ENCODE data around the gene CPPED1. TPM values are rescaled to one million over a fixed set of nuclear protein-coding genes. Genes with fewer than 3 reads are reported as not detected.

The CPPED1 gene
- total RNA-seq, 1 experiment from 2014 or later = 7.9 TPM

DNA sequence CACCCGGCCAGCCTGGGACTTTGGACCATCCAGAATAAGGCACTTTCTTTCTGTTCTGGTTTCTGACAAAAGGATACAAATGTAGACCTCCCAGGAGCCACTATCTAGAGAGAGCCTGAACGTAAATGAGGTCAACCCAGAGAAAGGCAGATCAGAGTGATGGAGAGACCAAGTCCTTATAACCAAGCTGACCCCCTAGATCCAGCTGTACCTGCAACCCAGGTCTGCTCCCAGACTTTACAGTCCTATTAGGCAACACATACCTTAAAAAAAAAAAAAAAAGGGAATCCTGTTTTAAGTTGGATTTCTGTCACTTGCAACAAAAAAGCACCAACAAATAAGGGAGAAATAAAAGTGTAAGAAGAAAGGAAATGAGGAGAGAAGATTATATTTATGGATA is 23.2 kb downstream of the CPPED1 start:
- H3K27me3 Mint-ChIP-seq (ENCODE audit: low read depth) = no peaks in the 10 kb centered on the region
- H3K4me1 Mint-ChIP-seq = no peaks in the 10 kb centered on the region
- no peak overlapping the region for H3K27ac ChIP-seq (ENCODE audit: insufficient read length, low read depth, low read length)
- H2BK5ac ChIP-seq (ENCODE audit: insufficient read length, low read length) = no peak overlapping the region
- H3K79me2 ChIP-seq (ENCODE audit: insufficient read depth, low read length) = no peaks in the 10 kb centered on the region
- no peak overlapping the region for H2BK12ac ChIP-seq (ENCODE audit: insufficient read length, low read depth, low read length)
- H4K20me1 ChIP-seq (ENCODE audit: control insufficient read depth, insufficient read depth, insufficient read length) = no peaks in the 10 kb centered on the region
- no peaks in the 10 kb centered on the region for H3K4me1 ChIP-seq (ENCODE audit: insufficient read depth, low read length)
- H3K4me3 Mint-ChIP-seq = no peak overlapping the region
- DNase-seq = no peak
- H2BK20ac ChIP-seq (ENCODE audit: low read depth, low read length, poor library complexity, severe bottlenecking) = no peak overlapping the region
- no peak overlapping the region for H3K14ac ChIP-seq (ENCODE audit: insufficient read depth, low read length)
- H3K36me3 Mint-ChIP-seq (ENCODE audit: insufficient read depth in 1 of 3, low read depth in 3 of 3) = peaks cover 5 to 22% (median 12%) of the 10 kb centered on the region in 3 experiments; a peak in 5 of 7 replicates
- no CpG with 5 or more reads among the region's 2 CpGs for WGBS (ENCODE audit: extremely low coverage, insufficient read length, low lambda C conversion rate)
- H3K9ac ChIP-seq (ENCODE audit: extremely low read depth, insufficient read length, low read length) = no peak overlapping the region
- no peak overlapping the region for H2BK15ac ChIP-seq (ENCODE audit: low read depth, low read length)
- no peak overlapping the region for H3K56ac ChIP-seq (ENCODE audit: insufficient read length, low read depth, low read length)
- no peaks in the 10 kb centered on the region for H3K9me3 ChIP-seq (ENCODE audit: control insufficient read depth, low read depth, low read length)
- H3K4ac ChIP-seq (ENCODE audit: low read depth, low read length) = no peak overlapping the region
- no peaks in the 10 kb centered on the region for H3K79me1 ChIP-seq (ENCODE audit: insufficient read depth, low read depth, low read length, poor library complexity, severe bottlenecking)
- no peak overlapping the region for H3K27ac Mint-ChIP-seq
- H3T11ph ChIP-seq (ENCODE audit: low read length) = no peak overlapping the region
- H2BK120ac ChIP-seq (ENCODE audit: low read depth, low read length, poor library complexity, severe bottlenecking) = no peak overlapping the region
- no peak overlapping the region for H3K4me2 ChIP-seq (ENCODE audit: insufficient read depth, insufficient read length, low read length)
- no peak overlapping the region for H4K91ac ChIP-seq (ENCODE audit: insufficient read length, low read depth, low read length)
- H2AFZ ChIP-seq (ENCODE audit: low read length) = no peak overlapping the region
- no peaks in the 10 kb centered on the region; a peak in 3 of 5 replicates for H3K9me3 Mint-ChIP-seq
- H2AK5ac ChIP-seq (ENCODE audit: insufficient read length, low read length) = no peak overlapping the region
- no peaks in the 10 kb centered on the region for H3K23me2 ChIP-seq (ENCODE audit: insufficient read length, low read depth, low read length, poor library complexity, severe bottlenecking)
- no peak overlapping the region for H4K5ac ChIP-seq (ENCODE audit: insufficient read length, low read depth, low read length)
- no peaks in the 10 kb centered on the region for H3K27me3 ChIP-seq (ENCODE audit: insufficient read depth, low read length)
- no peak overlapping the region for H3K18ac ChIP-seq (ENCODE audit: insufficient read length, low read depth, low read length)
- H4K8ac ChIP-seq (replicated peaks; ENCODE audit: insufficient read length, low read depth, low read length) = no peak overlapping the region
- TF ChIP-seq, protein P1, sequence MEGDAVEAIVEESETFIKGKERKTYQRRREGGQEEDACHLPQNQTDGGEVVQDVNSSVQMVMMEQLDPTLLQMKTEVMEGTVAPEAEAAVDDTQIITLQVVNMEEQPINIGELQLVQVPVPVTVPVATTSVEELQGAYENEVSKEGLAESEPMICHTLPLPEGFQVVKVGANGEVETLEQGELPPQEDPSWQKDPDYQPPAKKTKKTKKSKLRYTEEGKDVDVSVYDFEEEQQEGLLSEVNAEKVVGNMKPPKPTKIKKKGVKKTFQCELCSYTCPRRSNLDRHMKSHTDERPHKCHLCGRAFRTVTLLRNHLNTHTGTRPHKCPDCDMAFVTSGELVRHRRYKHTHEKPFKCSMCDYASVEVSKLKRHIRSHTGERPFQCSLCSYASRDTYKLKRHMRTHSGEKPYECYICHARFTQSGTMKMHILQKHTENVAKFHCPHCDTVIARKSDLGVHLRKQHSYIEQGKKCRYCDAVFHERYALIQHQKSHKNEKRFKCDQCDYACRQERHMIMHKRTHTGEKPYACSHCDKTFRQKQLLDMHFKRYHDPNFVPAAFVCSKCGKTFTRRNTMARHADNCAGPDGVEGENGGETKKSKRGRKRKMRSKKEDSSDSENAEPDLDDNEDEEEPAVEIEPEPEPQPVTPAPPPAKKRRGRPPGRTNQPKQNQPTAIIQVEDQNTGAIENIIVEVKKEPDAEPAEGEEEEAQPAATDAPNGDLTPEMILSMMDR (conservative IDR thresholded peaks at IDR 0.05) = no peak
- H3K23ac ChIP-seq (ENCODE audit: insufficient read length, low read depth, low read length) = no peak overlapping the region
